Right atrium auricular region (tissue), 2 donors: ENCODE measurements around the gene ARMH3. TPM values are rescaled to one million over a fixed set of nuclear protein-coding genes. Genes with fewer than 3 reads are reported as not detected.

ENCODE experiments used
- DNase-seq: peaks from one replicate; pipeline ENCODE4 v3.0.0-alpha.2; 2019; ENCODE audit warnings: low spot score
- H3K27ac ChIP-seq, 2 donors: fragments of 200-600 bp; sonication (generic); 1 replicate in 1 of 2; 2 replicates in 1 of 2; pipeline ENCODE4 v1.5.1; 2016 to 2019
- H3K27me3 ChIP-seq, 2 donors: fragments of 200-600 bp; sonication (generic); one replicate each; pipeline versions ENCODE4 v1.5.1 to v1.6.0; 2017 to 2019
- H3K36me3 ChIP-seq: fragments of 200-600 bp; sonication (generic); one replicate; pipeline ENCODE4 v1.5.1; 2016
- H3K4me1 ChIP-seq, 2 donors: fragments of 200-600 bp; sonication (generic); one replicate each; pipeline versions ENCODE4 v1.5.1 to v1.6.0; 2017 to 2019
- H3K4me3 ChIP-seq, 2 donors: fragments of 200-600 bp; sonication (generic); 1 replicate in 1 of 2; 2 replicates in 1 of 2; pipeline ENCODE4 v1.5.1; 2017 to 2019; ENCODE audit warnings: mild to moderate bottlenecking in 1 of 2, moderate library complexity in 1 of 2
- H3K9me3 ChIP-seq, 2 donors: fragments of 200-600 bp; sonication (generic); one replicate each; pipeline ENCODE4 v1.5.1; 2019
- CTCF ChIP-seq, 2 donors: fragments of 200-600 bp; sonication (generic); IDR thresholded peaks; one replicate each; pipeline ENCODE4 v1.5.1; 2019; ENCODE audit warnings: antibody characterized with exemption in 2 of 2
- total RNA-seq, 2 donors: library from RNA; depleted of rRNA; stranded (reverse); fragments of >200 nt; gene quantifications; one replicate each; pipeline ENCODE4 v1.1.0, GENCODE V29; 2016

ARMH3 gene
- total RNA-seq, 2 donors from 2014 or later = 25.4 to 28.5 TPM

- Histone ChIP-seq H3K36me3 (no peaks in the 10 kb centered on the region), H3K9me3 (no peaks in the 10 kb centered on the region), H3K27ac (no peak overlapping the region), H3K4me1 (no peaks in the 10 kb centered on the region), H3K27me3 (no peaks in the 10 kb centered on the region), H3K4me3 (no peak overlapping the region)
- no peak for DNase-seq
- no peak for TF ChIP-seq CTCF (IDR thresholded peaks at IDR 0.05)
Measured at GRCh38 chr10:102086196-102086595, 30.2 kb upstream of the ARMH3 start.

- TF ChIP-seq CTCF (IDR thresholded peaks at IDR 0.05) = no peak
- H3K27ac ChIP-seq = no peak overlapping the region
- H3K4me1 ChIP-seq = no peaks in the 10 kb centered on the region
- no peak overlapping the region for H3K4me3 ChIP-seq
- H3K27me3 ChIP-seq = no peaks in the 10 kb centered on the region
- H3K9me3 ChIP-seq = no peaks in the 10 kb centered on the region
- H3K36me3 ChIP-seq = no peaks in the 10 kb centered on the region
- DNase-seq = no peak
Measured at GRCh38 chr10:102085336-102085735, 29.4 kb upstream of the ARMH3 start.

- Histone ChIP-seq H3K9me3 (no peaks in the 10 kb centered on the region), H3K36me3 (no peaks in the 10 kb centered on the region), H3K27me3 (no peaks in the 10 kb centered on the region), H3K4me1 (no peaks in the 10 kb centered on the region), H3K27ac (no peak overlapping the region), H3K4me3 (no peak overlapping the region)
- TF ChIP-seq CTCF (IDR thresholded peaks at IDR 0.05) = no peak
- no peak for DNase-seq
Measured at GRCh38 chr10:102083541-102083940, 27.6 kb upstream of the ARMH3 start.

GRCh38 chr10:102072673-102073527 lies 16.9 kb upstream of the ARMH3 start:
- peak; percentile 83 to 90 for TF ChIP-seq CTCF (IDR thresholded peaks at IDR 0.05)
- peak; percentile 90 for DNase-seq

GRCh38 chr10:102069071-102069470 lies 13.1 kb upstream of the ARMH3 start:
- Histone ChIP-seq H3K4me3 (no peak overlapping the region), H3K4me1 (peaks cover 0 to 40% of the 10 kb centered on the region in 2 donors), H3K9me3 (no peaks in the 10 kb centered on the region), H3K27me3 (no peaks in the 10 kb centered on the region), H3K27ac (no peak overlapping the region), H3K36me3 (peaks cover 3% of the 10 kb centered on the region)
- no peak for DNase-seq
- no peak for TF ChIP-seq CTCF (IDR thresholded peaks at IDR 0.05)

More at GRCh38 chr10:102072673-102073527, 16.9 kb upstream of the ARMH3 start:
- Histone ChIP-seq H3K4me3 (no peak overlapping the region), H3K4me1 (peaks cover 0 to 19% of the 10 kb centered on the region in 2 donors), H3K27ac (no peak overlapping the region), H3K36me3 (no peaks in the 10 kb centered on the region), H3K9me3 (no peaks in the 10 kb centered on the region), H3K27me3 (no peaks in the 10 kb centered on the region)
